ENCODE data around the gene NDUFV1. TPM values are rescaled to one million over a fixed set of nuclear protein-coding genes. Genes with fewer than 3 reads are reported as not detected.
A peak's percentile ranks its signal among the peaks of the same experiment; 100 is the strongest.

Gene NDUFV1
- polyA plus RNA-seq, 1 of the 3 experiments (the other 2 are of a cell fraction): 278 TPM

DNA sequence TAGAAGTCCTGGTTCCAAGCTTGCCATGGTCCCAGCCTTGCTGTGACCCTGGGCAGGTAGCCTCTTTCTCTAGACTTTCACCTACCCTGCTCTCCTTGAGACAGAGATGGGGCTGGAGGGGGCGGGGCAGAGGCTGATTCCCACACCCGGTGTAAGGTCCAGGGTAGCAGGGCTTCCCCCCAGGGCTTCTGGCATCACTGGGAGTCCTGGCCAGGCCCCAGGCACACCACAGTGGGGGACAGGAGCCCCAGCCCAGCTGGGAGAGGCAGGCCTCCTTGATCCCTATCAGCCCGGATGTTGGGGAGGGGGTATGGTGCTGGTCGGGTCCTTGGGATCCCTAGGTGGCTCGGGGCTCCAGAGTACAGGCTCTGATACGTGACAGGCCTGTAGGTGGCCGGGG is 24.7 kb downstream of the NDUFV1 start:
- H3K4me2 ChIP-seq: no peak overlapping the region; the same call in 1 of the 2 replicates
- no peaks in the 10 kb centered on the region for H3K9me2 ChIP-seq
- no peaks in the 10 kb centered on the region for H3K36me3 ChIP-seq (replicated peaks in 1 of 2; ENCODE audit: control insufficient read depth in 1 of 2, insufficient read depth in 2 of 2, low read length in 1 of 2)
- no peak for DNase-seq
- H3K9ac ChIP-seq: no peak overlapping the region
- H3K4me1 ChIP-seq (ENCODE audit: control insufficient read depth in 1 of 2, insufficient read depth in 2 of 2, low read depth in 1 of 2, low read length in 1 of 2): peaks cover 0 to 13% of the 10 kb centered on the region in 2 experiments; a peak in 1 of 4 replicates
- ChIA-PET POLR2A (no interaction called here), CTCF (interaction anchor here (0.8 to 17.8 kb wide), 9 partner anchors 8 to 280 kb away, joined by 3 to 308 read pairs (median 4); partner anchors contain the start of genes ACY3 and TBX10)
- H4K20me1 ChIP-seq (ENCODE audit: insufficient read depth): no peaks in the 10 kb centered on the region
- no peaks in the 10 kb centered on the region for H3K27me3 ChIP-seq (ENCODE audit: insufficient read depth)
- TF ChIP-seq MEF2A (IDR thresholded peaks at IDR 0.05; ENCODE audit: borderline replicate concordance, low read depth): no peak
- no peak for TF ChIP-seq MXI1 (IDR thresholded peaks at IDR 0.05; ENCODE audit: low read depth, low read length)
- no peak for TF ChIP-seq GATA2 (CRISPR knock-in tag; IDR thresholded peaks at IDR 0.05)
- TF ChIP-seq, protein P1, sequence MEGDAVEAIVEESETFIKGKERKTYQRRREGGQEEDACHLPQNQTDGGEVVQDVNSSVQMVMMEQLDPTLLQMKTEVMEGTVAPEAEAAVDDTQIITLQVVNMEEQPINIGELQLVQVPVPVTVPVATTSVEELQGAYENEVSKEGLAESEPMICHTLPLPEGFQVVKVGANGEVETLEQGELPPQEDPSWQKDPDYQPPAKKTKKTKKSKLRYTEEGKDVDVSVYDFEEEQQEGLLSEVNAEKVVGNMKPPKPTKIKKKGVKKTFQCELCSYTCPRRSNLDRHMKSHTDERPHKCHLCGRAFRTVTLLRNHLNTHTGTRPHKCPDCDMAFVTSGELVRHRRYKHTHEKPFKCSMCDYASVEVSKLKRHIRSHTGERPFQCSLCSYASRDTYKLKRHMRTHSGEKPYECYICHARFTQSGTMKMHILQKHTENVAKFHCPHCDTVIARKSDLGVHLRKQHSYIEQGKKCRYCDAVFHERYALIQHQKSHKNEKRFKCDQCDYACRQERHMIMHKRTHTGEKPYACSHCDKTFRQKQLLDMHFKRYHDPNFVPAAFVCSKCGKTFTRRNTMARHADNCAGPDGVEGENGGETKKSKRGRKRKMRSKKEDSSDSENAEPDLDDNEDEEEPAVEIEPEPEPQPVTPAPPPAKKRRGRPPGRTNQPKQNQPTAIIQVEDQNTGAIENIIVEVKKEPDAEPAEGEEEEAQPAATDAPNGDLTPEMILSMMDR (IDR thresholded peaks at IDR 0.05): no peak
- TF ChIP-seq, protein P2, sequence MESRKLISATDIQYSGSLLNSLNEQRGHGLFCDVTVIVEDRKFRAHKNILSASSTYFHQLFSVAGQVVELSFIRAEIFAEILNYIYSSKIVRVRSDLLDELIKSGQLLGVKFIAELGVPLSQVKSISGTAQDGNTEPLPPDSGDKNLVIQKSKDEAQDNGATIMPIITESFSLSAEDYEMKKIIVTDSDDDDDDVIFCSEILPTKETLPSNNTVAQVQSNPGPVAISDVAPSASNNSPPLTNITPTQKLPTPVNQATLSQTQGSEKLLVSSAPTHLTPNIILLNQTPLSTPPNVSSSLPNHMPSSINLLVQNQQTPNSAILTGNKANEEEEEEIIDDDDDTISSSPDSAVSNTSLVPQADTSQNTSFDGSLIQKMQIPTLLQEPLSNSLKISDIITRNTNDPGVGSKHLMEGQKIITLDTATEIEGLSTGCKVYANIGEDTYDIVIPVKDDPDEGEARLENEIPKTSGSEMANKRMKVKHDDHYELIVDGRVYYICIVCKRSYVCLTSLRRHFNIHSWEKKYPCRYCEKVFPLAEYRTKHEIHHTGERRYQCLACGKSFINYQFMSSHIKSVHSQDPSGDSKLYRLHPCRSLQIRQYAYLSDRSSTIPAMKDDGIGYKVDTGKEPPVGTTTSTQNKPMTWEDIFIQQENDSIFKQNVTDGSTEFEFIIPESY (IDR thresholded peaks at IDR 0.05; ENCODE audit: borderline replicate concordance, low read depth): no peak
- TF ChIP-seq, protein P3, sequence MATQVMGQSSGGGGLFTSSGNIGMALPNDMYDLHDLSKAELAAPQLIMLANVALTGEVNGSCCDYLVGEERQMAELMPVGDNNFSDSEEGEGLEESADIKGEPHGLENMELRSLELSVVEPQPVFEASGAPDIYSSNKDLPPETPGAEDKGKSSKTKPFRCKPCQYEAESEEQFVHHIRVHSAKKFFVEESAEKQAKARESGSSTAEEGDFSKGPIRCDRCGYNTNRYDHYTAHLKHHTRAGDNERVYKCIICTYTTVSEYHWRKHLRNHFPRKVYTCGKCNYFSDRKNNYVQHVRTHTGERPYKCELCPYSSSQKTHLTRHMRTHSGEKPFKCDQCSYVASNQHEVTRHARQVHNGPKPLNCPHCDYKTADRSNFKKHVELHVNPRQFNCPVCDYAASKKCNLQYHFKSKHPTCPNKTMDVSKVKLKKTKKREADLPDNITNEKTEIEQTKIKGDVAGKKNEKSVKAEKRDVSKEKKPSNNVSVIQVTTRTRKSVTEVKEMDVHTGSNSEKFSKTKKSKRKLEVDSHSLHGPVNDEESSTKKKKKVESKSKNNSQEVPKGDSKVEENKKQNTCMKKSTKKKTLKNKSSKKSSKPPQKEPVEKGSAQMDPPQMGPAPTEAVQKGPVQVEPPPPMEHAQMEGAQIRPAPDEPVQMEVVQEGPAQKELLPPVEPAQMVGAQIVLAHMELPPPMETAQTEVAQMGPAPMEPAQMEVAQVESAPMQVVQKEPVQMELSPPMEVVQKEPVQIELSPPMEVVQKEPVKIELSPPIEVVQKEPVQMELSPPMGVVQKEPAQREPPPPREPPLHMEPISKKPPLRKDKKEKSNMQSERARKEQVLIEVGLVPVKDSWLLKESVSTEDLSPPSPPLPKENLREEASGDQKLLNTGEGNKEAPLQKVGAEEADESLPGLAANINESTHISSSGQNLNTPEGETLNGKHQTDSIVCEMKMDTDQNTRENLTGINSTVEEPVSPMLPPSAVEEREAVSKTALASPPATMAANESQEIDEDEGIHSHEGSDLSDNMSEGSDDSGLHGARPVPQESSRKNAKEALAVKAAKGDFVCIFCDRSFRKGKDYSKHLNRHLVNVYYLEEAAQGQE (IDR thresholded peaks at IDR 0.05; ENCODE audit: low read depth, low read length): no peak
- TF ChIP-seq ELF1 (IDR thresholded peaks at IDR 0.05): no peak
- no peaks in the 10 kb centered on the region for H3K9me3 ChIP-seq
- peak overlapping the region; percentile 91 for H2AFZ ChIP-seq (ENCODE audit: low read depth)
- H3F3A ChIP-seq (replicated peaks; ENCODE audit: insufficient read depth): no peaks in the 10 kb centered on the region
- H3K27ac ChIP-seq (ENCODE audit: low read depth in 2 of 2, low read length in 1 of 2): no peak overlapping the region
- WGBS (ENCODE audit: low lambda C conversion rate): no CpG with 5 or more reads among the region's 7 CpGs
- no peaks in the 10 kb centered on the region for H3K79me2 ChIP-seq (ENCODE audit: insufficient read depth)
- peak overlapping the region in 1 of 2 experiments; percentile 69; a peak in 1 of 4 replicates for H3K4me3 ChIP-seq (ENCODE audit: low read depth in 2 of 2, low read length in 1 of 2)

DNA sequence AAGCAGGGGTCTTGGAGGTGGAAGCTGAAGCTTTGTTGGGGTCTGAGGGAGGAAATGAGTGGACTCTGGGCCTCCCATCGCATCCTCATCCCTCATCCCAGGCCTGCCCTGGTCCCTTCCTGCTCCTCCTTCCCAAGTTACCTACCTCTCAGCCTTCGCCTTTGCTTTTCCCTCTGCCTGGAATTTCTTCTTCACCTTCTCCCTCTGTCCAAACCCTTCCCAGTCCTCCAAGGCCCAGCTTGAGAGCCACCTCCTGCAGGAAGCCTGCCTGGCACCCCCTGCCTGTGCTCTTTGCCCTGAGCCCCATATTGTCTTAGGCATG is 25.1 kb downstream of the NDUFV1 start:
- H4K20me1 ChIP-seq (ENCODE audit: insufficient read depth): no peaks in the 10 kb centered on the region
- ChIA-PET POLR2A (no interaction called here), CTCF (interaction anchor here (0.8 to 17.8 kb wide), 5 partner anchors 7 to 281 kb away, joined by 3 to 308 read pairs (median 14); partner anchors contain the start of genes ACY3 and TBX10)
- no peaks in the 10 kb centered on the region for H3F3A ChIP-seq (replicated peaks; ENCODE audit: insufficient read depth)
- WGBS (ENCODE audit: low lambda C conversion rate): 100% methylated on average over 2 of the region's 2 CpGs
- peaks cover 0 to 13% of the 10 kb centered on the region in 2 experiments; a peak in 1 of 4 replicates for H3K4me1 ChIP-seq (ENCODE audit: control insufficient read depth in 1 of 2, insufficient read depth in 2 of 2, low read depth in 1 of 2, low read length in 1 of 2)
- no peak overlapping the region for H2AFZ ChIP-seq (ENCODE audit: low read depth)
- no peak overlapping the region for H3K9ac ChIP-seq
- H3K36me3 ChIP-seq (replicated peaks in 1 of 2; ENCODE audit: control insufficient read depth in 1 of 2, insufficient read depth in 2 of 2, low read length in 1 of 2): no peaks in the 10 kb centered on the region
- H3K27ac ChIP-seq (ENCODE audit: low read depth in 2 of 2, low read length in 1 of 2): no peak overlapping the region
- no peaks in the 10 kb centered on the region for H3K9me2 ChIP-seq
- no peaks in the 10 kb centered on the region for H3K27me3 ChIP-seq (ENCODE audit: insufficient read depth)
- no peaks in the 10 kb centered on the region for H3K9me3 ChIP-seq
- DNase-seq: no peak
- H3K4me3 ChIP-seq (ENCODE audit: low read depth in 2 of 2, low read length in 1 of 2): no peak overlapping the region
- no peak overlapping the region for H3K4me2 ChIP-seq
- no peaks in the 10 kb centered on the region for H3K79me2 ChIP-seq (ENCODE audit: insufficient read depth)
- TF ChIP-seq FOXM1 (IDR thresholded peaks at IDR 0.05; ENCODE audit: low read depth) (no peak), SMC3 (IDR thresholded peaks at IDR 0.05; ENCODE audit: low read depth, low read length) (no peak), TCF12 (IDR thresholded peaks at IDR 0.05) (no peak), MEF2A (IDR thresholded peaks at IDR 0.05; ENCODE audit: borderline replicate concordance, low read depth) (no peak), EP300 (IDR thresholded peaks at IDR 0.05; ENCODE audit: borderline replicate concordance in 1 of 2, low read depth in 1 of 2, low read length in 1 of 2) (no peak), GABPA (IDR thresholded peaks at IDR 0.05; ENCODE audit: low read depth) (no peak), FOXJ3 (CRISPR knock-in tag; IDR thresholded peaks at IDR 0.05) (no peak), NFIC (IDR thresholded peaks at IDR 0.05; ENCODE audit: borderline replicate concordance) (no peak), TEAD4 (IDR thresholded peaks at IDR 0.05; ENCODE audit: borderline replicate concordance, insufficient read depth) (no peak), GATA2 (CRISPR knock-in tag; IDR thresholded peaks at IDR 0.05) (no peak)
- TF ChIP-seq, protein P4, sequence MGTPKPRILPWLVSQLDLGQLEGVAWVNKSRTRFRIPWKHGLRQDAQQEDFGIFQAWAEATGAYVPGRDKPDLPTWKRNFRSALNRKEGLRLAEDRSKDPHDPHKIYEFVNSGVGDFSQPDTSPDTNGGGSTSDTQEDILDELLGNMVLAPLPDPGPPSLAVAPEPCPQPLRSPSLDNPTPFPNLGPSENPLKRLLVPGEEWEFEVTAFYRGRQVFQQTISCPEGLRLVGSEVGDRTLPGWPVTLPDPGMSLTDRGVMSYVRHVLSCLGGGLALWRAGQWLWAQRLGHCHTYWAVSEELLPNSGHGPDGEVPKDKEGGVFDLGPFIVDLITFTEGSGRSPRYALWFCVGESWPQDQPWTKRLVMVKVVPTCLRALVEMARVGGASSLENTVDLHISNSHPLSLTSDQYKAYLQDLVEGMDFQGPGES (IDR thresholded peaks at IDR 0.05; ENCODE audit: low read depth, low read length): no peak
- TF ChIP-seq, protein P5, sequence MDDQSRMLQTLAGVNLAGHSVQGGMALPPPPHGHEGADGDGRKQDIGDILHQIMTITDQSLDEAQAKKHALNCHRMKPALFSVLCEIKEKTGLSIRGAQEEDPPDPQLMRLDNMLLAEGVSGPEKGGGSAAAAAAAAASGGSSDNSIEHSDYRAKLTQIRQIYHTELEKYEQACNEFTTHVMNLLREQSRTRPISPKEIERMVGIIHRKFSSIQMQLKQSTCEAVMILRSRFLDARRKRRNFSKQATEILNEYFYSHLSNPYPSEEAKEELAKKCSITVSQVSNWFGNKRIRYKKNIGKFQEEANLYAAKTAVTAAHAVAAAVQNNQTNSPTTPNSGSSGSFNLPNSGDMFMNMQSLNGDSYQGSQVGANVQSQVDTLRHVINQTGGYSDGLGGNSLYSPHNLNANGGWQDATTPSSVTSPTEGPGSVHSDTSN (IDR thresholded peaks at IDR 0.05): no peak
